HEK293T (cell line): Measurements from ENCODE around the gene LAYN.

Experiments used
- BHLHE40 ChIP-seq: fragments of 450-650 bp; IDR thresholded peaks from 2 replicates; pipeline ENCODE4 v1.6.1; 2016; ENCODE audit warnings: mild to moderate bottlenecking, moderate library complexity, borderline replicate concordance
- CTBP1 ChIP-seq: fragments of 450-650 bp; IDR thresholded peaks from 2 replicates; pipeline ENCODE4 v1.6.1; 2016; ENCODE audit warnings: borderline replicate concordance
- ELF4 ChIP-seq: fragments of 450-650 bp; IDR thresholded peaks from 2 replicates; pipeline ENCODE4 v1.6.1; 2017; ENCODE audit warnings: antibody characterized with exemption
- FOXK2 ChIP-seq: fragments of 450-650 bp; IDR thresholded peaks from 2 replicates; pipeline ENCODE4 v1.6.1; 2016; ENCODE audit warnings: mild to moderate bottlenecking
- LEF1 ChIP-seq: fragments of 450-650 bp; IDR thresholded peaks from 2 replicates; pipeline ENCODE4 v1.6.1; 2017; ENCODE audit warnings: mild to moderate bottlenecking, borderline replicate concordance
- SP1 ChIP-seq: fragments of 450-650 bp; IDR thresholded peaks from 2 replicates; pipeline ENCODE4 v1.6.1; 2017
- SUZ12 ChIP-seq: fragments of 450-650 bp; IDR thresholded peaks from 2 replicates; pipeline ENCODE4 v1.6.1; 2016; ENCODE audit warnings: mild to moderate bottlenecking
- TF ChIP-seq, protein P1 (sequence below): fragments of 450-650 bp; IDR thresholded peaks from 2 replicates; pipeline ENCODE4 v1.6.1; 2016

DNA sequence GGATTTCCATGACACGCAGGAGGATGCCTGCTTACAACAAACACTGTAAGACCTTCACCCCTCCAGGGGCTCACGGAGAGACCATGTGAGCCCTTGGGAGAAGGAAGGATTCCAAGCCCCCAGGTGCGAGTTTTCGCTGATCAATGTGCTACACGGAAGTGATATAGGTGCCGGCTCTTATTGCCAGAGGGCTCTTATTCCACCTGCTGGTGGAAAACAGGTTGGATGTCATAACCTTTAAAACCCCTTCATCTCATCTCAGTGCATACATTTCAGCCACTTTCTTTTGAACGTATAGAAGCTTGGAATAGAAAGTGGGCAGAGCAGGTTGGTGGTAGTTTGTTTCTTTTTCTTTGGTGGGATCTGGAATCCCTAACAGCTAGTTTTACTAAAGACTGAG, 25.8 kb downstream of the LAYN start:
- TF ChIP-seq FOXK2 (no peak), SUZ12 (no peak), BHLHE40 (no peak), ELF4 (no peak), SP1 (no peak), CTBP1 (no peak), LEF1 (no peak)
- TF ChIP-seq, protein P1, sequence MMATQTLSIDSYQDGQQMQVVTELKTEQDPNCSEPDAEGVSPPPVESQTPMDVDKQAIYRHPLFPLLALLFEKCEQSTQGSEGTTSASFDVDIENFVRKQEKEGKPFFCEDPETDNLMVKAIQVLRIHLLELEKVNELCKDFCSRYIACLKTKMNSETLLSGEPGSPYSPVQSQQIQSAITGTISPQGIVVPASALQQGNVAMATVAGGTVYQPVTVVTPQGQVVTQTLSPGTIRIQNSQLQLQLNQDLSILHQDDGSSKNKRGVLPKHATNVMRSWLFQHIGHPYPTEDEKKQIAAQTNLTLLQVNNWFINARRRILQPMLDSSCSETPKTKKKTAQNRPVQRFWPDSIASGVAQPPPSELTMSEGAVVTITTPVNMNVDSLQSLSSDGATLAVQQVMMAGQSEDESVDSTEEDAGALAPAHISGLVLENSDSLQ: no peak
